Stimulated activated CD4-positive, alpha-beta T cell treated with anti-CD3 and anti-CD28 coated beads, Interleukin-15, amount 100 ng/mL, for 48 hours (primary cell): ENCODE measurements around the gene MSI2.
"Not testable (repeated sequence)": the region's sequence is repeated elsewhere in the genome, so short reads cannot be mapped to it uniquely, and the experiment has no call there.

Source experiments
- DNase-seq, 2 donors: peaks; one replicate each; pipeline ENCODE4 v3.0.0-alpha.2; 2020; ENCODE audit warnings: low read depth in 2 of 2

MSI2 gene

GRCh38 chr17:57617218-57617617, 360.9 kb downstream of the MSI2 start:
- DNase-seq = no peak

- DNase-seq = no peak
Measured at GRCh38 chr17:57619061-57619937, 363.0 kb downstream of the MSI2 start.

- no peak for DNase-seq
Measured at GRCh38 chr17:57620576-57620975, 364.3 kb downstream of the MSI2 start.

DNA sequence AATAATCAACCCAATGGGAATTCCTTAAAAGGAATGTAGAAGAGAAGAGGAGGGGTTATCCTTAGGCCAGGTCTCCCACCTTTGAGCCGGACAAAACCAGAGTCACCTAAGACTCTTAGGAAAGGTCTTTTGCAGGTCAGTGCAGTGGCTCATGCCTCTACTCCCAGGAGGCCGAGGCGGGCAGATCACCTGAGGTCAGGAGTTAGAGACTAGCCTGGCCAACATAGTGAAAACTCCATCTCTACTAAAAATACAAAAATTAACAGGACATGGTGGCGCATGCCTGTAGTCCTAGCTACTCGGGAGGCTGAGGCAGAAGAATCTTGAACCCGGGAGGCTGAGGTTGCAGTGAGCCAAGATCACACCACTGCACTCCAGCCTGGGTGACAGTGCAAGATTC, 365.5 kb downstream of the MSI2 start:
- not testable (repeated sequence) for DNase-seq

DNA sequence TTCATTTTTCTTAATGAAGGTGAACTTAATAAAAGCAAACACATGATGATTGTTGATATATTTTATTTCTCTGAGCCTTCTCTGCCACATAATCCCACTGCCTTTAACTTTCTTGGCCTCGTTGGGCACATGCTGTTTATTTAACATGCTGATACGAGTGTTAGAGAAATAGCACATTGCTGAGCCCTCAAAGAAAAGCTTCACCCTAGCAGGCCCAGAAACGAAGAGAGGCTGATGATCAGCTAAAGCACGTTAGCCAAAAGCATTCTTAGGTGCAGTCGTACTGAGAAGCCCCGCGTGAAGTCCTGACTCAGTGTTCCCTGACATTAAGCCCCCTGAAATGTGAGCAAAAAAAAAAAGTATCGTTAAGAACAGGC, 366.0 kb downstream of the MSI2 start:
- no peak for DNase-seq

- no peak for DNase-seq
Measured at GRCh38 chr17:57622683-57623433, 366.5 kb downstream of the MSI2 start.

DNA sequence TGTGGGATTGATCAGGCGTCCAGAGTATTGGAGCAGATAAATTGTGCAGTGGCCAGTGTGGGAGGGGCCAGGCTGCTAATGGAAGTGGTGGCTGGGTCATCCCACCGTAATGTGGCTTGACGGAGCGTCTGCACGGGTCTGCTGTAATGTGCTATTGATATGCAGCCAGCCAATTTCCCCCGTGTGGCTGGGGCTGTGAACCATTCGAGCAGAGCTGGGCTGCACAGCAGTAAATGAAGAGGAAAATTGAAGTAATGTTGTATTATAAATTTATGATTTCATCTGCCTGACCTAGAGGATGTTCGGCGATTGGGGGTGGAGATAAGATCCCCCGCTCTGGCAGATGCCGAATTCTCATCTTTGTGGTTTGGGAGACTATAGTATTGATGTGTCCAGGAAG, 367.3 kb downstream of the MSI2 start:
- no peak for DNase-seq

DNA sequence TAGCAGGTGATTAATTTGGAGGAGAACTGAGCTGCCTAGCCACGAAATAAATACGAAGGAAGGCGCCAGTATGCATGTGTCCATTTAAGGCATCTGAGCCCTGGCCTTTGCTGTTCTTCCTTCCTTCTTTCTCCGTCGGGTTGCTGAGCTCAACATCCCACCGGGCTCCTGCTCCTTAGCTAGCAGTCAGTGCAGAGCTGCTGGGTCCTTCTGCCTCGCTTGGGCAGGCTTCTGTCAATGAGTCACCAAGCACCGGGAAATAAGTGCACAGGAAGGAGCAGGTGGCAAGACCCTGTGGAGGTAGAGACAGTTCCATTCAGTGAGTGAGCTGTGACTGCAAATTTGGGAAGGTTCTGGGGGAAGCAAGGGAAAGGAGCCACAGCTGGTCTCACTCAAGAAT, 368.1 kb downstream of the MSI2 start:
- no peak for DNase-seq

GRCh38 chr17:57625511-57625910, 369.2 kb downstream of the MSI2 start:
- DNase-seq = no peak

- DNase-seq = no peak
Measured at GRCh38 chr17:57625957-57626356, 369.6 kb downstream of the MSI2 start.

DNA sequence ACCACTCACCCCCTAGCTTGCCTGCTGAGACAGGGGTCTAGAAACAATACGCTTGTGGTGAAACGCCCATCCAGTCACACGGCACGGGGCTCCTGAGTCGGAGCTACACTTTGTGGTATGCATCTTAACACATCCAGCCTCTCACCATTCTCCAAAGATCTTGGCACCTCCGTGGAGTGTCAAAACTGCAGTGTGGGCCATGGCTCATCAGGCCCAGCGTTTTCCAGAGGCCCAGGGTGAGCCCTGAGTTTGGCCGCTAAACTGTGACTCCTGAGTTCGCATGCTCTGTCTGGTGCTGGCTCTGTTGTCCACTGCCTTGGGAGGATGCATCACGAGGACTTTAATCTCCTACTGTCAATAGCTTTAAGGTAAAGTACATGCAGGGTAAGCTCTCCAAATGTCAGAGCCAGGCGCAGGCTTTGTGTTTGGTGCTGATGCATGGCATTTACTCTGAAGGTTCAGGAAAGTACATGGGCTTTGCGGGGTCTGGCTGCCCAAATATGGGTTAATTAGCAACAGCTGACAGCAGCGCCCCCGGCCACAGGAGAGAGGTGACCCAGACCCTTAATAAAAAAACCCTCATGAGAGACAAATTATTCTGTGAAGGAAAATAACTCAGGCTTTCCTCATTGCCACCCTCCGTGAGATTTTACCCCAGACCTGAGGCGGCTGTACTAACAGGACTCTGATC, 370.3 kb downstream of the MSI2 start:
- DNase-seq = no peak

- no peak for DNase-seq
Measured at GRCh38 chr17:57627591-57627990, 371.3 kb downstream of the MSI2 start.

DNA sequence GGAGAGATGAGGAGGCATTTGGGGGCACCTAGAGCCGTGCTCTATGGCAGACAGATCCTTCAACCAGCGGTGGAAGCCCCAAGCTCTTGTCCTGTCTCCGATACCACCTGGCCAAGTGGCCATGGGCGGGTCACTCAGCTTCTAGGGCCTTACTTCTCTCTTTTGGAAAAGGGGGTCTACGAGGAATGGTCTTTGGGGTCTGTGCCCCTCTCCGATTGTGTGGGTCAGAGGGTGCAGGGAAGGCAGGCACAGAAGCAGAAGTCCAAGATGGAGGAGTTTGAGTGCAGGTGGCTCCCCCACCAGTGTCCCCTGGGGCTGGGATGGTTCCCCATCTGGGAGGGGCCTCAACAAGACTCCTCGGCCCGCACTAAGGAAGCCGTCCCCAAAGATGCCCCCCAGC, 372.1 kb downstream of the MSI2 start:
- no peak for DNase-seq

DNA sequence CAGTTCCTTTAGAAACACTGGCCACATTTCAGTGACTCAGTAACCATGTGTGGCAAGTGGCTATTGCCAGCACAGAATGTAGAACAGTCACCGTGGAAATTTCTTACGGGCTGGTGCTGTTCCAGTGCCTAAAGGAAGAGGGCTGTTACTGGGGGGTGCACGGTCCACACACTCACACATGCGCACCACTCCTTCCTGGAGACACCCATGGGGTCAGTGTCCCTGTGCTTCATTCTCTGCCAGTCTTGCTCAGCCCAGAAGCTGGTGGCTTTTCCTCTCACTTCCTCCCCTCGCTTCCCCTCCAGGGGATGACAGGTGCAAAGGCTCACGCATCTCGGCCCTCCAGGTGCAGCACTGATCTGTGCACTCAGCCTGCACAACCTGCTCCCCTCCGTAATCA, 373.1 kb downstream of the MSI2 start:
- no peak for DNase-seq

- DNase-seq = no peak
Measured at GRCh38 chr17:57629886-57630285, 373.6 kb downstream of the MSI2 start.

DNA sequence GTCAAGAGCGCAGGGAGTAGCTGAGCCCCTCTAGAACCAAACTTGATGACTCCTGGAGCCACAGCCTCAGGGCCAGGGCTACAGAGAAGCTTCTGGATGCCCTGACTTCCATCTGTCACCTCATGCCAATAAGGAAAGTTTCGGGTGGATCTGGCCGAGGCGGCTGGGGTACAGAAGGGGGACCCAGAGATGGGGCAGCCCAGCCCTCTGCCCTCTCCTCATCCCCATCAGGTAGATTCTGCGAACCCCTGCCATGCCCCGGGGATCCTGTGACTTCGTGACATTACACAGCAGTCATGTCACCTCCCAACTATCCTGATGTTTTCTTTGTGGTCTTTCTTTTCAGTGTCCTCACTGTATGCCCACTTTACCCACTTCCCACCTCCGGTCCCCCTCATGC, 374.4 kb downstream of the MSI2 start:
- DNase-seq = no peak

- no peak for DNase-seq
Measured at GRCh38 chr17:57631871-57632270, 375.5 kb downstream of the MSI2 start.

DNA sequence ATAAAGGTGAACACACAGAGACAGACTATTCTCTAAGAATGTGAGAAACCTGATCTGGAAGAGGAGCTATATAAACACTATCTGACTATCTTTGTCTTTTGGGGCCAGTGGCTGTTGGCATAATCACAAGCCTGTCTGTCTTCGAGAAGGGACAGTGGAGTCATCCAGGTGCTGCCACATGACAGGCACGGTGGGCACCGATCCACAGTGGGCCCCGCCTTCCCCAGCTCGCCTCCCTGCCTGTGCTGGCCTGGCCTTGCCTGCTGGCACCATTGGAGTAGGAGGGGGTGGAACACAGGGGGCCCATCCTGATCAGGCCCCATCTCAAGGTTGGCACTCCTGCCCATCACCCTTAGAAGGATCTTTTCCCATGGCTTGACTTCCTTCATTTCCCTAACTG, 376.0 kb downstream of the MSI2 start:
- DNase-seq = no peak

DNA sequence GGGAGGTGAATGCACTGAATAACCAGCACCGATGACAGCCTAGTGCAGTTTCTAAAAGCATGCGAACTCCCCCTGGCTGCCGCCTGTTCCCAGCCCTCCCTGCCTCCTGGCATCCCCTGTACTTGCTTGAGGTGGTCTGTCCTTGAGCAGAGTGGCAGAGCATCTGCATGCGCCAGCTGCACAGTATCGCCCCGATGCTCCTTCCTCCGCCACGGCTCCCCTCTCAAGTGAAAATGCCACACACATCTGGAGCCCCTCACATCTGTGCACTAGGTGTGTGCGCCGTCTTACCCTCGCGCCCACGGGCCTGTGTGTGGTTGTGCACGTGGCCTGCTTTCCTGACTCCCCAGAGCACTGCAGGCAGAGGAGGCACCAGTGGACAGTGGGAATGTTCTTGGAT, 376.9 kb downstream of the MSI2 start:
- DNase-seq = no peak

DNA sequence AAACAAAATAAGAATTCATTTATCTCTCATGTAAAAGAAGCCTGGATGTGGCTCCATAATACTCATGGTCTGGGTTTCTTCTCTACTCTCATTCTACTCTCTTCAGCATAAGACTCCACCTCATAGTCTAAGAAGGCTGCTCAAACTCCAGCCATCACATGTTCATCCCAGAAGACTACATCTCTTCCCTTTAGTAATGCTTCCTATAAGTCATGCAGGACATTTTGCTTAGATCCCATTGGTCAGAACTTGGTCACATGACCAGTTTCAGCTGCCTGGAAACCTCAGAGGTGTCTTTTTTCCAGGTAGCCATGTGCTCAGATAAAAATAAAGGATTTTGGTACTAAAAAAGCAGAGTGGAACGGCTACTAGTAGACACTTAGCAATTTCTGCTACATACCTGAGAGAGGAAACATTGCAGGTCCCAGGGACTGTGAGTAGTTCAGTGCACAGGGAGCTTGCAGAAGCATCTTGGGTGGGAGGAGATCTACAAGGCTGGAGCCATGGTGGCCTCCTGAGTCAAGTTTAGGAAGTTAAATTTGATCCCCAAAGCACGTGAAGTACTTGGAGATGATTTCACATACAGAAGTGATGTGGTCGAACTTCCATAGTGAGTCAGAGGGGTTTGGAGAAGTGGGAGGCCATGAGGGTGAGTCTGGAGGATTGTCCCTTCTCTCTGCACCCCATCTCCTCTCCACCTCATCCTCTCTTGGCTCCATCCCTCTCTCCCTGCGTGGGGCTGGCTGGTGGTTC, 378.6 kb downstream of the MSI2 start:
- DNase-seq = no peak

- DNase-seq = no peak
Measured at GRCh38 chr17:57636274-57636673, 380.0 kb downstream of the MSI2 start.
